Testis (tissue), 3 donors: ENCODE measurements around the gene TRABD2B. TPM values are rescaled to one million over a fixed set of nuclear protein-coding genes. Genes with fewer than 3 reads are reported as not detected.

Experiments
- DNase-seq: peaks from one replicate; pipeline ENCODE4 v3.0.0-alpha.2; 2019
- H3K27ac ChIP-seq, 2 donors: fragments of 200-600 bp; sonication (generic); one replicate each; pipeline ENCODE4 v1.5.1; 2019
- H3K27me3 ChIP-seq: fragments of 200-600 bp; sonication (generic); one replicate; pipeline ENCODE4 v1.5.1; 2019
- H3K36me3 ChIP-seq: fragments of 200-600 bp; sonication (generic); one replicate; pipeline ENCODE4 v1.5.1; 2017; ENCODE audit warnings: low read depth; ENCODE audit errors: missing control alignments
- H3K4me1 ChIP-seq: fragments of 200-600 bp; sonication (generic); one replicate; pipeline ENCODE4 v1.5.1; 2019
- H3K4me3 ChIP-seq, 2 donors: fragments of 200-600 bp; sonication (generic); one replicate each; pipeline ENCODE4 v1.5.1; 2017 to 2019
- H3K9me3 ChIP-seq: fragments of 200-600 bp; sonication (generic); one replicate; pipeline ENCODE4 v1.5.1; 2017
- POLR2A ChIP-seq: fragments of 450-650 bp; IDR thresholded peaks from one replicate; pipeline ENCODE4 v1.6.1; 2017; ENCODE audit warnings: antibody characterized with exemption, mild to moderate bottlenecking, moderate library complexity
- WGBS, 2 donors: methylation state at CpG; one replicate each; pipeline ENCODE4 v1.1.5; 2018; 5-methylcytosine and 5-hydroxymethylcytosine counted together
- intact Hi-C: fragments of 100-400 bp; cut with DNase I; formaldehyde crosslinking; loops from one replicate; pipeline ENCODE4 v1.15.1; 2023; ENCODE audit warnings: low total_unique reads
- polyA plus RNA-seq: library from polyadenylated mRNA; stranded (reverse); fragments of 350-450 nt; fragmentation: Illumina TruSeq; extraction: RNeasy Lipid Tissue Mini Kit (QIAGEN cat#74804); gene quantifications from one replicate; pipeline ENCODE4 v1.2.3, GENCODE V29; 2014; ENCODE audit warnings: low read depth, low replicate concordance; ENCODE audit not compliant: insufficient read depth
- total RNA-seq, 2 donors: library from RNA; depleted of rRNA; stranded (reverse); fragments of >200 nt; gene quantifications; one replicate each; pipeline ENCODE4 v1.2.3, GENCODE V29; 2016
- TF ChIP-seq, protein P1 (sequence below), 3 experiments: fragments of 450-650 bp in 2 of 3; fragments of 200-600 bp in 1 of 3; sonication (generic) in 1 of 3; IDR thresholded peaks; one replicate each; pipeline ENCODE4 v1.5.1; 2016 to 2019; ENCODE audit warnings: antibody characterized with exemption in 3 of 3, mild to moderate bottlenecking in 2 of 3, moderate library complexity in 1 of 3

Gene TRABD2B
- total and polyA plus RNA-seq, 3 donors from 2014 or later, result 1.9 to 2.7 (median 2.0) TPM

DNA sequence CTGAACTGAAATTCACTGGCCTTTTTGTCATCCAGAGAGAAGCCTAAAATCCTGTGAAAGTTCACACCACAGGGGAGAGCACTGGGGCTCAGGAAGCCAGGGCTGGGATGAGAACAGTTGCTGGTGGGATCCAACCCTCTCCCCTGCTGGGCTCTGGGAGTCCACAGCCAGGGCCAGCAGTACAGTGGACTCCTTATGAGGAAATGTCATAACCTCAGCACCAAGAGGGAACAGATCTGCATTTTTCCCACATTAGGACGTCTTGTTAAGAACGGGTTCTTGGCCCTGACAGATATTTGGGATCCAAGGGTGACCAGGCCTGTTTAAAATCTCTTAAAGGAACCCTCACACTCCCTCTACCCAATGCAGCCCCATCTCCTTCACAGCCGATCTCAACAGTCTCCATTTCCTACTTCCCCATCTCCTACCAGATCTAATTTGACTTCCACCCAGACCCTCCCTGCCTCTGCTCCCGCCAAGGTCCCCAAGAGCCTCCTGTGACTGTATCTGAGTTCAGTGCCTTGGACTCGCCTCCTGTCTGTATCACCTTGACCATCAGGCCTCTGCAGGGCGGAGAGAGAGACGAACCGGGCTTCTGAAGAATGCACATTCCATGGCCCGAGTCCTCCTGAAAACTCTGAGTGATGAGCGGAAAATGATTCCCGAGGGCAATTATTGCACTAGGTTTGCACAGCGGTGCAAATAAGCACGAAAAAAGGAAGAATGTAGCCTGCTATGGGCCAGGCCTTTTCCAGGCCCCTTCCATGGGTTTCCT is 159.9 kb downstream of the TRABD2B start:
- H3K4me1 ChIP-seq, result peaks cover 27% of the 10 kb centered on the region
- H3K36me3 ChIP-seq, result no peaks in the 10 kb centered on the region
- no peak for DNase-seq
- 55 to 74% methylated on average over 13 of the region's 13 CpGs for WGBS, 2 donors
- peak overlapping the region in 1 of 2 donors; percentile 34 for H3K27ac ChIP-seq
- H3K4me3 ChIP-seq, result no peak overlapping the region
- intact Hi-C loops, result no loop called here
- no peaks in the 10 kb centered on the region for H3K9me3 ChIP-seq
- no peak for TF ChIP-seq POLR2A
- TF ChIP-seq, protein P1, sequence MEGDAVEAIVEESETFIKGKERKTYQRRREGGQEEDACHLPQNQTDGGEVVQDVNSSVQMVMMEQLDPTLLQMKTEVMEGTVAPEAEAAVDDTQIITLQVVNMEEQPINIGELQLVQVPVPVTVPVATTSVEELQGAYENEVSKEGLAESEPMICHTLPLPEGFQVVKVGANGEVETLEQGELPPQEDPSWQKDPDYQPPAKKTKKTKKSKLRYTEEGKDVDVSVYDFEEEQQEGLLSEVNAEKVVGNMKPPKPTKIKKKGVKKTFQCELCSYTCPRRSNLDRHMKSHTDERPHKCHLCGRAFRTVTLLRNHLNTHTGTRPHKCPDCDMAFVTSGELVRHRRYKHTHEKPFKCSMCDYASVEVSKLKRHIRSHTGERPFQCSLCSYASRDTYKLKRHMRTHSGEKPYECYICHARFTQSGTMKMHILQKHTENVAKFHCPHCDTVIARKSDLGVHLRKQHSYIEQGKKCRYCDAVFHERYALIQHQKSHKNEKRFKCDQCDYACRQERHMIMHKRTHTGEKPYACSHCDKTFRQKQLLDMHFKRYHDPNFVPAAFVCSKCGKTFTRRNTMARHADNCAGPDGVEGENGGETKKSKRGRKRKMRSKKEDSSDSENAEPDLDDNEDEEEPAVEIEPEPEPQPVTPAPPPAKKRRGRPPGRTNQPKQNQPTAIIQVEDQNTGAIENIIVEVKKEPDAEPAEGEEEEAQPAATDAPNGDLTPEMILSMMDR (IDR thresholded peaks at IDR 0.05), result no peak
- H3K27me3 ChIP-seq, result no peaks in the 10 kb centered on the region

DNA sequence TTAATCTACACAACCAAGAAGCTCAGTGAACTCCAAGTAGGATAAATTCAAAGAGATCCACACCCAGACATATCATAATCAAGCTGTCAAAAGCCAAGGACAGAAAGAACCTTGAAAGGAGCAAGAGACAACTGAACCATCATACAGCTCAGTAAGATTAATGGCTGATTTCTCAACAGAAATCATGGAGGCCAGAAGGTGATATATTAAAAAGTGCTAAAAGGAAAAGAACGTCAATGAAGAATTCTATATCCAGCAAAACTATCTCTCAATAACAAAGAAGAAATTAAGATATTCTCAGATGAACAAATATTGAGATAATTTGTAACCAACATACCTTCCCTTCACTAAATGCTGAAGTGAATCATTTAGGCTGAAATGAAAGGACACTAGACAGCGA is 161.8 kb downstream of the TRABD2B start:
- Histone ChIP-seq H3K9me3 (no peaks in the 10 kb centered on the region), H3K27me3 (no peaks in the 10 kb centered on the region), H3K27ac (no peak overlapping the region), H3K4me3 (no peak overlapping the region), H3K36me3 (no peaks in the 10 kb centered on the region), H3K4me1 (peaks cover 24% of the 10 kb centered on the region)
- intact Hi-C loops, result no loop called here
- 87 to 98% methylated on average over 2 of the region's 2 CpGs for WGBS, 2 donors
- no peak for TF ChIP-seq POLR2A
- TF ChIP-seq, protein P1 (IDR thresholded peaks at IDR 0.05), result no peak
- no peak for DNase-seq

DNA sequence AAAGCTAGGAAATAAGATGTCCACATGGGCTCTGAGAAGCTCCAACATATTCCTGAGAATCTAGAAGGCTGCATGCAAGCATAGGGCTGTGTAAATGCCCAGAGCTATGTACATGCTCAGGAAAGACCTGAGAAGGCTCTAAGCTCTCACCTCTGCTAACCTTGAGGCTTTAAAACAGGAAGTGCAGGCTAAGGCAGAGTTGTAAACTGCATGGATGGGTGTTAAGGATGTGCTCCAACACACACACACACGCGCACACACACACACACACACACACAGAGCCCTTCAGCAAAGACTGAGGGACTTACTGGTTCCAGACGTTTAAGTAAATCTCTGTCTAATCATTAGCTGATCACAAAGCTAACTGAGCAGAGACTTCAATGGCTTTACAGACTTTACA is 162.9 kb downstream of the TRABD2B start:
- no peak for DNase-seq
- no peak for TF ChIP-seq POLR2A
- TF ChIP-seq, protein P1 (IDR thresholded peaks at IDR 0.05), result no peak
- H3K4me3 ChIP-seq, result no peak overlapping the region
- H3K27ac ChIP-seq, result no peak overlapping the region
- no peaks in the 10 kb centered on the region for H3K36me3 ChIP-seq
- H3K4me1 ChIP-seq, result peaks cover 27% of the 10 kb centered on the region
- 61 to 69% methylated on average over 3 of the region's 3 CpGs for WGBS, 2 donors
- H3K27me3 ChIP-seq, result no peaks in the 10 kb centered on the region
- intact Hi-C loops, result no loop called here
- H3K9me3 ChIP-seq, result no peaks in the 10 kb centered on the region

DNA sequence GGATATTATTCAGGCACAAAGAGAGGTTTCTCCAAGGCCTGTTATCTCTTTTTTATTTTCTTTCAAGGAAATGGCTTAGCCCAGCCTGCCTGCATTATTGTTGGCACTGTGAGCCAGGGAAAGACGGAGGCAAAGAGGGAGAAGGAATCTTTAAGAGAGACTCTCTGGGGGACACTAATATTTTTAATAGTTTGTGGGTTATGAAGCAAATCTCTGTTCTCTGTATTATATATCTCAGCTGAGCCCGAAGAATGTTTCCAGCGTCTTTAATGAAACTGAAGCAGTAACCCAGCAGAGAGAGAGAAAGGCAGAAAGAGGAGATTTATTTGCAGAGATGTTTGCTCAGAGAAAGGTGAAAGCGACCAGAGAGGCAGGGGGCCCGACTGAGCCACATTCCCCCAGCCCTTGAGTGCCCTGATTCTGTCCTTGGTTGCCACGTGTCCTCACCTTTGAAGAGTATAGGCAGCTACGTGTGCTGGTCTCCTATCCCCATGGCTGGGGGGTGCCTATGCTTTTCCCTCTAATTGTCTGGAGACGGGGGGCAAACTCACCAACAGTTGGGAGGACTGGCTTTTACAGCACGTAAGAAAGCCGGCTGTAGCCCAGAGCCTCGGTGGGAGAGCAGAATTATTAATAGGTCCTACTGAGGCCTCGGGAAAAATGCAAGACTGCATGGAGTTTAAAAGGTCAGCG is 166.4 kb downstream of the TRABD2B start:
- H3K4me1 ChIP-seq, result peaks cover 30% of the 10 kb centered on the region
- no peaks in the 10 kb centered on the region for H3K36me3 ChIP-seq
- no peak overlapping the region for H3K27ac ChIP-seq
- H3K4me3 ChIP-seq, result no peak overlapping the region
- intact Hi-C loops, result no loop called here
- DNase-seq, result no peak
- no peaks in the 10 kb centered on the region for H3K9me3 ChIP-seq
- TF ChIP-seq, protein P1 (IDR thresholded peaks at IDR 0.05), result no peak
- no peak for TF ChIP-seq POLR2A
- 57 to 66% methylated on average over 13 of the region's 13 CpGs for WGBS, 2 donors
- H3K27me3 ChIP-seq, result no peaks in the 10 kb centered on the region
